Smooth muscle cell (in vitro differentiated cells): Measurements from ENCODE around the gene TNIP3. TPM values are rescaled to one million over a fixed set of nuclear protein-coding genes. Genes with fewer than 3 reads are reported as not detected.
A peak's percentile ranks its signal among the peaks of the same experiment; 100 is the strongest.

Experiments used
- DNase-seq: peaks from one replicate; lab custom pipeline; 2025; ENCODE audit not compliant: unreplicated experiment; lab: John Stamatoyannopoulos, UW
- H2AFZ ChIP-seq: fragments of 200-600 bp; sonication (generic); 2 replicates; pipeline ENCODE4 v1.6.0; 2016; ENCODE audit warnings: antibody characterized with exemption, low read depth, mild to moderate bottlenecking
- H3F3A ChIP-seq: fragments of 200-600 bp; sonication (generic); 2 replicates; pipeline ENCODE4 v1.6.0; 2017; ENCODE audit warnings: antibody characterized with exemption, low read depth
- H3K27ac ChIP-seq: fragments of 200-600 bp; sonication (generic); 2 replicates; pipeline ENCODE4 v1.5.1; 2016; ENCODE audit warnings: low read depth, mild to moderate bottlenecking
- H3K27me3 ChIP-seq: fragments of 200-600 bp; sonication (generic); 2 replicates; pipeline ENCODE4 v1.6.1; 2016; ENCODE audit warnings: low read depth, mild to moderate bottlenecking
- H3K36me3 ChIP-seq: fragments of 200-600 bp; sonication (generic); 2 replicates; pipeline ENCODE4 v1.5.1; 2016; ENCODE audit warnings: low read depth
- H3K4me1 ChIP-seq: fragments of 200-600 bp; sonication (generic); 2 replicates; pipeline ENCODE4 v1.5.1; 2016; ENCODE audit warnings: low read depth
- H3K4me2 ChIP-seq: fragments of 200-600 bp; sonication (generic); 2 replicates; pipeline ENCODE4 v1.6.0; 2016; ENCODE audit warnings: mild to moderate bottlenecking
- H3K4me3 ChIP-seq: fragments of 200-600 bp; sonication (generic); 2 replicates; pipeline ENCODE4 v1.5.1; 2016; ENCODE audit warnings: mild to moderate bottlenecking
- H3K79me2 ChIP-seq: fragments of 200-600 bp; sonication (generic); 2 replicates; pipeline ENCODE4 v1.6.0; 2016; ENCODE audit warnings: low read depth, mild to moderate bottlenecking
- H3K9ac ChIP-seq: fragments of 200-600 bp; sonication (generic); 2 replicates; pipeline ENCODE4 v1.6.0; 2016; ENCODE audit warnings: low read depth
- H3K9me3 ChIP-seq: fragments of 200-600 bp; sonication (generic); replicated peaks from 2 replicates; pipeline ENCODE4 v1.5.1; 2016; ENCODE audit warnings: low read depth
- H4K20me1 ChIP-seq: fragments of 200-600 bp; sonication (generic); 2 replicates; pipeline ENCODE4 v1.6.0; 2016; ENCODE audit warnings: low read depth
- WGBS: methylation state at CpG from one replicate; pipeline ENCODE4 v1.1.7; 2016; ENCODE audit warnings: low lambda C conversion rate; 5-methylcytosine and 5-hydroxymethylcytosine counted together
- polyA plus RNA-seq: library from polyadenylated mRNA; unstranded; fragments of >200 nt; fragmentation: Nextera tagmentation; extraction: Ambion mirVana; gene quantifications from 2 replicates; pipeline ENCODE4 v1.2.1, GENCODE V29; 2016
- total RNA-seq: library from RNA; depleted of rRNA; stranded (reverse); fragments of >200 nt; gene quantifications from 2 replicates; pipeline ENCODE4 v1.2.3, GENCODE V29; 2014
- TF ChIP-seq, protein P1 (sequence below): fragments of 200-600 bp; sonication (generic); IDR thresholded peaks from 2 replicates; pipeline ENCODE4 v1.5.1; 2017; ENCODE audit warnings: borderline replicate concordance, mild to moderate bottlenecking, antibody characterized with exemption; ENCODE audit not compliant: insufficient read depth, poor library complexity, severe bottlenecking

TNIP3 gene
- total and polyA plus RNA-seq, 2 experiments from 2014 or later: 0.33 to 3.2 TPM

DNA sequence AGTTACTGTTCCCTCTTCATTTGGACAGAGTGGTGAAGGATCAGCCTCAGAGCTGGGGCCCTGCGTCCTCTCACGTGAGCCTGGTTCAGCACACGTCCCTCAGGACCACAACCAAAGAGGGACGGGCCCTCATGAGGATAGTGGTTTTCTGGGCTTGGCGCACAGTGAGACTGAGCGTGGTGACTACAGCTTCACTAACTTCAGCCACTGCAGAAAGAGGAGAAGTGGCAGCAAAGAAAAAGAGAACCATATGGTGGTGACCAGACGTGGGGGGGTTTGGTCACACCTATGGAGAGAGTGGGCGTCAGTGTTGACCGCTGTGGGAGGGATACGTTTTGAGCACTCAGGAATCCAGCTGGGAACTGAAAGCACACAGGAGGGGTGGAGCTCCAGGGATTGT is 21.8 kb upstream of the TNIP3 start:
- WGBS: 92% methylated on average over 10 of the region's 10 CpGs
- Histone ChIP-seq H3K4me1 (no peaks in the 10 kb centered on the region), H3K4me2 (no peak overlapping the region), H3K79me2 (no peaks in the 10 kb centered on the region), H3K9ac (no peak overlapping the region), H2AFZ (no peak overlapping the region), H3K27ac (no peak overlapping the region), H3K27me3 (no peaks in the 10 kb centered on the region), H4K20me1 (no peaks in the 10 kb centered on the region), H3K4me3 (no peak overlapping the region), H3K36me3 (no peaks in the 10 kb centered on the region), H3K9me3 (no peaks in the 10 kb centered on the region), H3F3A (no peaks in the 10 kb centered on the region)
- TF ChIP-seq, protein P1, sequence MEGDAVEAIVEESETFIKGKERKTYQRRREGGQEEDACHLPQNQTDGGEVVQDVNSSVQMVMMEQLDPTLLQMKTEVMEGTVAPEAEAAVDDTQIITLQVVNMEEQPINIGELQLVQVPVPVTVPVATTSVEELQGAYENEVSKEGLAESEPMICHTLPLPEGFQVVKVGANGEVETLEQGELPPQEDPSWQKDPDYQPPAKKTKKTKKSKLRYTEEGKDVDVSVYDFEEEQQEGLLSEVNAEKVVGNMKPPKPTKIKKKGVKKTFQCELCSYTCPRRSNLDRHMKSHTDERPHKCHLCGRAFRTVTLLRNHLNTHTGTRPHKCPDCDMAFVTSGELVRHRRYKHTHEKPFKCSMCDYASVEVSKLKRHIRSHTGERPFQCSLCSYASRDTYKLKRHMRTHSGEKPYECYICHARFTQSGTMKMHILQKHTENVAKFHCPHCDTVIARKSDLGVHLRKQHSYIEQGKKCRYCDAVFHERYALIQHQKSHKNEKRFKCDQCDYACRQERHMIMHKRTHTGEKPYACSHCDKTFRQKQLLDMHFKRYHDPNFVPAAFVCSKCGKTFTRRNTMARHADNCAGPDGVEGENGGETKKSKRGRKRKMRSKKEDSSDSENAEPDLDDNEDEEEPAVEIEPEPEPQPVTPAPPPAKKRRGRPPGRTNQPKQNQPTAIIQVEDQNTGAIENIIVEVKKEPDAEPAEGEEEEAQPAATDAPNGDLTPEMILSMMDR: no peak
- no peak for DNase-seq

- Histone ChIP-seq H3K4me2 (no peak overlapping the region), H3K4me1 (no peaks in the 10 kb centered on the region), H4K20me1 (no peaks in the 10 kb centered on the region), H3K36me3 (no peaks in the 10 kb centered on the region), H3K27ac (no peak overlapping the region), H2AFZ (no peak overlapping the region), H3K9me3 (no peaks in the 10 kb centered on the region), H3K4me3 (no peak overlapping the region), H3K9ac (no peak overlapping the region), H3K79me2 (no peaks in the 10 kb centered on the region), H3F3A (no peaks in the 10 kb centered on the region), H3K27me3 (no peaks in the 10 kb centered on the region)
- 92% methylated on average over 1 of the region's 1 CpG for WGBS
- TF ChIP-seq, protein P1: no peak
- DNase-seq: no peak
These were observed 19.9 kb upstream of the TNIP3 start for GRCh38 chr4:121183989-121184388.

DNA sequence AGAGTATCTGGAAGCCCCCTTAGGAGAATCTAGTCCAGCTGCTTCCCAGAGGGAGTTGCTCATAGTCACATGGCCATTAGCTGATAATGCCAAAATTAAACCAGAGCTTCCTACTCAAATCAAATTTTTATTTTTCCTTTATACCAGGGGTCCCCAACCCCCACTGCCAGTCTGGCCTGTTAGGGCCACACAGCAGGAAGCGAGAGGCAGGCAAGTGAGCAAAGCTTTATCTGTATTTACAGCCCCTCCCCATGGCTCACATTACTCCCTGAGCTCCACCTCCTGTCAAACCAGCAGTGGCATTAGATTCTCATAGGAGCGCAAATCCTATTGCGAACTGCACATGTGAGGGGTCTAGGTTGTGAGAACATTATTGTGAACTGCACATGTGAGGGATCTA is 19.2 kb upstream of the TNIP3 start:
- H3F3A ChIP-seq: no peaks in the 10 kb centered on the region
- H3K36me3 ChIP-seq: no peaks in the 10 kb centered on the region
- H4K20me1 ChIP-seq: no peaks in the 10 kb centered on the region
- H3K9me3 ChIP-seq: no peaks in the 10 kb centered on the region
- TF ChIP-seq, protein P1: no peak
- no peak overlapping the region for H3K4me3 ChIP-seq
- H3K27ac ChIP-seq: no peak overlapping the region
- no peak overlapping the region for H2AFZ ChIP-seq
- H3K79me2 ChIP-seq: no peaks in the 10 kb centered on the region
- no peak for DNase-seq
- no peaks in the 10 kb centered on the region for H3K4me1 ChIP-seq
- H3K9ac ChIP-seq: no peak overlapping the region
- H3K27me3 ChIP-seq: no peaks in the 10 kb centered on the region
- no peak overlapping the region for H3K4me2 ChIP-seq
- 84% methylated on average over 3 of the region's 3 CpGs for WGBS

DNA sequence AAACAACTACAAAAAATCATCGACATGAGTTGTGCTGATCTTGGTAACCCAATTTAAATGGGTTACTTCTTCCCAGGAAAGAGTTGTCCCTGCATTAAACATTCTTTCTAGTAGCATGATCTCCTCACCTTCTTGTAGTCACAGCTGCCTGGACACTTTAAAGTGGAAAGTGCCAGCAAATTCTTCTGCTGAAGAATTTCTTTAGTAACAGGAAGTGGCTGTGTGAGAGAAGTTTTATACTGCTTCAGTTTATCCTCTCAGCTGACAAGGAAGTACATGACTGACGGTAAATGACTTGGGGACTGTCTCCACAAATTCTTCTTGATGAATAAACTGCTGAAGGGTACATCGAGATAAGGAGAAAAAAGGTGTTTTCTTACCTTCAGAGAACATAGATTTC is 18.2 kb upstream of the TNIP3 start:
- H3K4me1 ChIP-seq: no peaks in the 10 kb centered on the region
- no peak overlapping the region for H3K27ac ChIP-seq
- TF ChIP-seq, protein P1: no peak
- H3K4me2 ChIP-seq: no peak overlapping the region
- H3K9ac ChIP-seq: no peak overlapping the region
- no peaks in the 10 kb centered on the region for H3K36me3 ChIP-seq
- peak overlapping the region; percentile 58 for H2AFZ ChIP-seq
- no peaks in the 10 kb centered on the region for H3F3A ChIP-seq
- no peaks in the 10 kb centered on the region for H3K27me3 ChIP-seq
- no peaks in the 10 kb centered on the region for H4K20me1 ChIP-seq
- no peaks in the 10 kb centered on the region for H3K79me2 ChIP-seq
- no peaks in the 10 kb centered on the region for H3K9me3 ChIP-seq
- no peak for DNase-seq
- 60% methylated on average over 3 of the region's 3 CpGs for WGBS
- H3K4me3 ChIP-seq: no peak overlapping the region
